Prostate gland (tissue), 2 donors: ENCODE results near the gene SRGAP1. TPM values are rescaled to one million over a fixed set of nuclear protein-coding genes. Genes with fewer than 3 reads are reported as not detected.

Experiments
- small RNA-seq, 2 donors: library from RNA; depleted of rRNA; stranded (forward); fragments of <200 nt; gene quantifications; one replicate each; pipeline ENCODE3, GENCODE V24; 2016
- total RNA-seq, 2 donors: library from RNA; depleted of rRNA; stranded (reverse); fragments of >200 nt; gene quantifications; one replicate each; pipeline ENCODE4 v1.1.0, GENCODE V29; 2016

SRGAP1 gene
- total RNA-seq, 2 donors from 2014 or later, result 4.6 to 16.1 TPM

Small RNAs within 50 kb of the gene (small RNA-seq; reads per million reads assigned to genes)
- gene AC020611.1, result 0 reads per million in 2 donors
- gene RNU6-1009P, result 0 reads per million in 2 donors

Other genes starting within 250 kb of the SRGAP1 start
- gene DPY19L2, start 176.2 kb upstream of the SRGAP1 start, total RNA-seq, result 10 to 100 TPM; 12.2 to 26.4 TPM
- 10 to 100 TPM; 23.7 to 32.9 TPM for gene RXYLT1, start 64.8 kb upstream of the SRGAP1 start, total RNA-seq